ENCODE measurements around the gene CRMP1. TPM values are rescaled to one million over a fixed set of nuclear protein-coding genes. Genes with fewer than 3 reads are reported as not detected.

The CRMP1 gene
- total RNA-seq, 1 experiment from 2014 or later = not detected

DNA sequence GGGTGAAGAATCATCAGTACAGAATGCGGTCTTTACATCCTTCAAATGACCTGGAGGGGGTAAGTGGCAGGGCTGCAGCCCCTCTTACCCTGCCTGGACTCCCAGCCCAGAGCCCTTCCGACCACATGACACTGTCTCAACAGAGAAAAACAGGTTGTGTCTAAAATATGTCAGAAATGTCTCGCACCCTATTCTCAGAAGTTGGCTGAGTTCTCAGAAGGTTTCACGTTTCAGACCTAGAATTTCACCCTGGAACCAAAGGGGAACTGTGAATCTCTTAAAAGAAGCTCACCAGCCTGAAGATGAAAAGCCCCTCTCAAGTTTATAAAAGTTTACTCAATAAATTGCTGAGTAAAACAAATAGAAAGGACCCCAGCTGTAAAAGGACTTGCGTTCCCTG, 7.0 kb upstream of the CRMP1 start:
- DNase-seq = no peak
- ChIA-PET POLR2A (ENCODE audit: unreplicated experiment) (no interaction called here), CTCF (no interaction called here)
- Histone ChIP-seq H3K79me2 (ENCODE audit: low read length) (no peaks in the 10 kb centered on the region), H3K36me3 (ENCODE audit: low read depth, low read length) (no peaks in the 10 kb centered on the region), H2AFZ (ENCODE audit: low read length) (no peak overlapping the region), H3K27me3 (ENCODE audit: low read length) (peaks cover 86% of the 10 kb centered on the region), H3K4me3 (ENCODE audit: low read length) (no peak overlapping the region), H3K9me2 (replicated peaks; ENCODE audit: low read length) (no peaks in the 10 kb centered on the region), H3K9me3 (ENCODE audit: low read length) (no peaks in the 10 kb centered on the region), H3K4me2 (ENCODE audit: low read length) (no peak overlapping the region), H3K9ac (ENCODE audit: low read length) (no peak overlapping the region), H4K20me1 (ENCODE audit: low read length) (no peaks in the 10 kb centered on the region), H3F3A (ENCODE audit: low read length, unreplicated experiment) (no peaks in the 10 kb centered on the region), H3K27ac (ENCODE audit: low read length) (no peak overlapping the region), H3K4me1 (ENCODE audit: insufficient read depth, low read length) (no peaks in the 10 kb centered on the region)
- intact Hi-C loops (cut with micrococcal nuclease) = no loop called here
- TF ChIP-seq, protein P1, sequence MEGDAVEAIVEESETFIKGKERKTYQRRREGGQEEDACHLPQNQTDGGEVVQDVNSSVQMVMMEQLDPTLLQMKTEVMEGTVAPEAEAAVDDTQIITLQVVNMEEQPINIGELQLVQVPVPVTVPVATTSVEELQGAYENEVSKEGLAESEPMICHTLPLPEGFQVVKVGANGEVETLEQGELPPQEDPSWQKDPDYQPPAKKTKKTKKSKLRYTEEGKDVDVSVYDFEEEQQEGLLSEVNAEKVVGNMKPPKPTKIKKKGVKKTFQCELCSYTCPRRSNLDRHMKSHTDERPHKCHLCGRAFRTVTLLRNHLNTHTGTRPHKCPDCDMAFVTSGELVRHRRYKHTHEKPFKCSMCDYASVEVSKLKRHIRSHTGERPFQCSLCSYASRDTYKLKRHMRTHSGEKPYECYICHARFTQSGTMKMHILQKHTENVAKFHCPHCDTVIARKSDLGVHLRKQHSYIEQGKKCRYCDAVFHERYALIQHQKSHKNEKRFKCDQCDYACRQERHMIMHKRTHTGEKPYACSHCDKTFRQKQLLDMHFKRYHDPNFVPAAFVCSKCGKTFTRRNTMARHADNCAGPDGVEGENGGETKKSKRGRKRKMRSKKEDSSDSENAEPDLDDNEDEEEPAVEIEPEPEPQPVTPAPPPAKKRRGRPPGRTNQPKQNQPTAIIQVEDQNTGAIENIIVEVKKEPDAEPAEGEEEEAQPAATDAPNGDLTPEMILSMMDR (conservative IDR thresholded peaks at IDR 0.05; ENCODE audit: low read depth, low read length) = no peak
- TF ChIP-seq EZH2phosphoT487 (IDR thresholded peaks at IDR 0.05; ENCODE audit: borderline replicate concordance, low read length) = no peak
- TF ChIP-seq EZH2 (IDR thresholded peaks at IDR 0.05; ENCODE audit: low read length, unreplicated experiment) = no peak
- no TSS peak for BruUV-seq (replicated peaks)
- no peak for ATAC-seq

DNA sequence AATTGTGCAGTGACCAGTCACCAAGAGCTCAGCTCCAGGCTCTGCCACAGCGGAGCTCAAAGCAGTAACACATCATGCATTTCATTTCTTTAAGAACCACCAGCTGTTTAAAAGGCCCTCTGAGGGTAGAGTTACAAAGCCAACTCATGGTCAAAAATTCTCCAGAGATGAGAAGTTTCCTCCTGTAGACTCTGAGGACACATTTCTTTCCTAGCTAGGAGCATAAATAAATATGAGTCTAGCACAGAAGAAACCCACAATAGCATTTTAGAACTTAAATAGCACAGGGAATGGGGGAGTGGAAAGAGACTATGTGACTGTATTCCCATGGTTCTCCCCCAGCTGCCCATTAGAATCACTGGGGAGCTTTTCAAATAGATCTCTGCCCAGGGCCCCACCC, 6.5 kb upstream of the CRMP1 start:
- no TSS peak for BruUV-seq (replicated peaks)
- Histone ChIP-seq H3K9me2 (replicated peaks; ENCODE audit: low read length) (no peaks in the 10 kb centered on the region), H3K36me3 (ENCODE audit: low read depth, low read length) (no peaks in the 10 kb centered on the region), H3K79me2 (ENCODE audit: low read length) (no peaks in the 10 kb centered on the region), H3K4me3 (ENCODE audit: low read length) (no peak overlapping the region), H4K20me1 (ENCODE audit: low read length) (no peaks in the 10 kb centered on the region), H2AFZ (ENCODE audit: low read length) (no peak overlapping the region), H3K27me3 (ENCODE audit: low read length) (peaks cover 82% of the 10 kb centered on the region), H3K27ac (ENCODE audit: low read length) (no peak overlapping the region), H3K9me3 (ENCODE audit: low read length) (no peaks in the 10 kb centered on the region), H3K4me2 (ENCODE audit: low read length) (no peak overlapping the region), H3F3A (ENCODE audit: low read length, unreplicated experiment) (no peaks in the 10 kb centered on the region), H3K9ac (ENCODE audit: low read length) (no peak overlapping the region), H3K4me1 (ENCODE audit: insufficient read depth, low read length) (no peaks in the 10 kb centered on the region)
- TF ChIP-seq, protein P1 (conservative IDR thresholded peaks at IDR 0.05; ENCODE audit: low read depth, low read length) = no peak
- no peak for TF ChIP-seq EZH2 (IDR thresholded peaks at IDR 0.05; ENCODE audit: low read length, unreplicated experiment)
- TF ChIP-seq EZH2phosphoT487 (IDR thresholded peaks at IDR 0.05; ENCODE audit: borderline replicate concordance, low read length) = no peak
- intact Hi-C loops (cut with micrococcal nuclease) = no loop called here
- CTCF ChIA-PET = no interaction called here
- DNase-seq (no peak), ATAC-seq (no peak)
- POLR2A ChIA-PET (ENCODE audit: unreplicated experiment) = no interaction called here

DNA sequence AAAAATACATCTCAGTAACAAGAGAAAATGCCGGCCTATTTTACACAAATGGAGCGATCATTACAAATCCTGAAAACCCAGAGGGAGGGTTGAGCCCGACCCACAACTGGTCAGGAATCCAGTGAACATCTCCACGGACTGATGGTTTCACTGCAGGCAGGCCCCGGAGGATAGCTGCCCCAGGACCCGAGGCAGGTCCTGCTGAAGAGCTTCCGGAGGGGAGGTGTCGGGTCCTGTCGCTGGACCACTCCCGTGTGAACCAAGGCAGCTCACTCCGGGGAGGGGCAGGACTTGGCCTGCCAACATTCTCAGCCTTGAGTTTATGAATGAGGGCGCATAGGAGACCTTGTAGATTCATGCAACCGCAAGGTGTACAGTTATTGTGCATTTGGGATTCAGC, 4.8 kb upstream of the CRMP1 start:
- Histone ChIP-seq H3K4me3 (ENCODE audit: low read length) (no peak overlapping the region), H4K20me1 (ENCODE audit: low read length) (no peaks in the 10 kb centered on the region), H3K9me2 (replicated peaks; ENCODE audit: low read length) (no peaks in the 10 kb centered on the region), H3K4me2 (ENCODE audit: low read length) (no peak overlapping the region), H3K27me3 (ENCODE audit: low read length) (peaks cover 76% of the 10 kb centered on the region), H3F3A (ENCODE audit: low read length, unreplicated experiment) (no peaks in the 10 kb centered on the region), H2AFZ (ENCODE audit: low read length) (no peak overlapping the region), H3K4me1 (ENCODE audit: insufficient read depth, low read length) (no peaks in the 10 kb centered on the region), H3K9me3 (ENCODE audit: low read length) (no peaks in the 10 kb centered on the region), H3K27ac (ENCODE audit: low read length) (no peak overlapping the region), H3K9ac (ENCODE audit: low read length) (no peak overlapping the region), H3K79me2 (ENCODE audit: low read length) (no peaks in the 10 kb centered on the region), H3K36me3 (ENCODE audit: low read depth, low read length) (no peaks in the 10 kb centered on the region)
- no peak for ATAC-seq
- intact Hi-C loops (cut with micrococcal nuclease) = no loop called here
- ChIA-PET POLR2A (ENCODE audit: unreplicated experiment) (no interaction called here), CTCF (no interaction called here)
- no TSS peak for BruUV-seq (replicated peaks)
- DNase-seq = no peak
- no peak for TF ChIP-seq EZH2phosphoT487 (IDR thresholded peaks at IDR 0.05; ENCODE audit: borderline replicate concordance, low read length)
- TF ChIP-seq EZH2 (IDR thresholded peaks at IDR 0.05; ENCODE audit: low read length, unreplicated experiment) = no peak
- TF ChIP-seq, protein P1 (conservative IDR thresholded peaks at IDR 0.05; ENCODE audit: low read depth, low read length) = no peak

All from PC-3 (cell line).